OCI-LY1 (cell line): ENCODE results near the gene TERT.

Experiments
- CTCF ChIP-seq: fragments of 200-600 bp; sonication (generic), shearing (Covaris generic); IDR thresholded peaks from 2 replicates; pipeline ENCODE4 v1.5.1; 2017; ENCODE audit warnings: mild to moderate bottlenecking, antibody characterized with exemption, low read length, moderate library complexity, mixed read lengths
- EZH2 ChIP-seq: fragments of 200-600 bp; sonication (generic), shearing (Covaris generic); IDR thresholded peaks from 2 replicates; pipeline ENCODE4 v1.8.0; 2017; ENCODE audit warnings: borderline replicate concordance, mixed run types, mild to moderate bottlenecking, antibody characterized with exemption, low read length, moderate library complexity, mixed read lengths

DNA sequence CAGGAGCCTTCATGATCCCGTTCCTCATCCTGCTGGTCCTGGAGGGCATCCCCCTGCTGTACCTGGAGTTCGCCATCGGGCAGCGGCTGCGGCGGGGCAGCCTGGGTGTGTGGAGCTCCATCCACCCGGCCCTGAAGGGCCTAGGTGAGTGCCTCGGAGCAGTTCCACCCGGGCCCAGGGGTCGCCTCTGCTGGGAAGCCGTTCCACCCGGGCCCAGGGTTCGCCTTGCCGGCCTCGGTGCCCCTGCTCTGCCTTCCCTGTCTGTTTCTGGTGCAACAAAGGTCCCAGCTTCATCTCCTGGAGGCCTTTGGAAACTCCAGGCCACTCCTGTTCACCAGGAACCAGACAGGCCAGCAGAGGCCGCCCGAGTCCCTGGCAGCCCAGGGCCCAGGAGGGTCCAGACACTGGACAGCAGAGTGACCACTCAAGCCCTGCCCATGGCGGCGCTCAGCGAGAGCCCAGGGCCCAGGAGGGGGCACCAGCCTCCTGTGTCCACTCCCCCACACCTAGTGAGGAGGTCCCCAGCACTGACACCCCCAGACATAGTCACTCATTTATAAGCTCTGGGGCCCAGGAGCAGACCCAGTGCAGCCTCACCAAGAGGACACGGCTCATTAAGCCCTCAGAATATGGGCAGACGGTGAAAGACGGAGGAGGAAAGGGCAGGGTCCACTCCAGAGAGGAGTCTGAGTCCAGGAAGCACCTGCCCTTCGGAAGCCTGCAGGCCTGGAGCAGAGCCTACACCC, 86.0 kb downstream of the TERT start:
- TF ChIP-seq CTCF (0 out of 2 replicates have a peak, but pooled peaks have one; percentile 9), EZH2 (no peak)
